Measurements from ENCODE around the gene GREB1.

The GREB1 gene

DNA sequence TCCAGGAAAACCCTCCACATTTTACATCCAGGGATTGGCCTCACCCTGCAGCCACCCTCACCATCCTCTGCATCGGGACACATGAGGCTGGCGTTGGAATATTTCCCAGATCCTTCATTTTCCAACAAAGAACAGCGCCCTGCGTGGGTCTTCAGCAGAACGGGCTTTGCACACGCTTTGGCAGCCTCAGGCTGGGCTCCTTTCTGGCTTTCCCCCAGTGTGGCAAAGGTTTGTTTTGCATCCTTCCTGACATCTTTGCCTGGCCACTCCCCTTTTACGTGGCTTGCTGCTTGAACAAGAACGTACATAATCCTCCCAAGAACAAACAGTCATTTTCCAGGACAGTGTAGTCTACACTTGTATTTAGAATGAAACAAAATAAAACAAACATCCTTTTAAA, 25.6 kb upstream of the GREB1 start:
- no peak for DNase-seq (ENCODE audit: low read depth)

DNA sequence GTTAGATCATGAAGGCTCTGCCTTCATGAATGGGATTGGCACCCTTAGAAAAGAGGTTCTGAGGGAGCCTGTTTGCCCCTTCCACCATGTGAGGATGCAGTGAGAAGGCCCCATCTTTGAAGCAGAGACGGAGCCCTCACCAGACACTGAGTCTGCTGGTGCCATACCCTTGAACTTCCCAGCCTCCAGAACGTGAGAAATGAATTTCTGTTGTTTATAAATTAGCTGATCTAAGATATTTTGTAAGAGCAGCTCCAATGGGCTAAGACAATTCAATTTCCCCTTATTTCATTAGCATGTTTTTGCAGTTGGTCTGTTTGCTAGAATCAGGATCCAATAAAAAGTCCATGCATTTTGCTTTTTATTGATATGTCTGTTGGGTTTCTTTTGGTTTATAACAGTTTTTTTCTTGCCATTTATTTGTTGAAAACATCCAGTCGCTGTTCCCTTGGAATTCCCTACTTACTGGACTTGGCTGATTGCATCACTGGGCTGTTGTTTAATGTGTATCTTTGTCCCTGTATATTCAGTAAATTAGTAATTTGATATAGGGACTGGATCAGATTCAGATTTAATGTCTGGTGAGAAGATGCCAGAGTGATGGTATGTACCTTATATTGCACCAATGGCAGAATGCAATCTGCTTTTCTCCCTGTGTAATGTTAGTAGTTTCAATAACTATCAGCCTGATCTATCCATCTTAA, 24.0 kb upstream of the GREB1 start:
- no peak for DNase-seq (ENCODE audit: low read depth)

DNA sequence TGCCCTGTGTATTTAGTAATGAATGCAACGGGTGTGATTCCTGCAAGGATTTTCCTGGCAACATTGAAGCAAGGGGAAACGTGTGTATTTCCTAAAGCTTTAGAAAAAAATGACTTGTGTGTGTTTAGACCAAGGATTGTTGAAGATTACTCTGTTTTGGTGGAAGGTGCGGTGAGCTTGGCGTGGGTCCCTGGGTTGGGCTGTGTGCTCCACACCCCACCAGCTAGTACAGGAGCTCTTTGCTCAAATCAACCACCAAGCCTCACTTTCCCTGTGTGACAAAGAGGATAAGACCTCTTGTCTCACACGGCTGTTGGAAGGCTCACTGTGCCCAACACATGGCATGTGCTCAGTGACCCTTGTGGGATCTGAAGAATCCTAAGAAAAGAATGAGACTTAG, 21.4 kb upstream of the GREB1 start:
- DNase-seq (ENCODE audit: low read depth) = no peak

DNA sequence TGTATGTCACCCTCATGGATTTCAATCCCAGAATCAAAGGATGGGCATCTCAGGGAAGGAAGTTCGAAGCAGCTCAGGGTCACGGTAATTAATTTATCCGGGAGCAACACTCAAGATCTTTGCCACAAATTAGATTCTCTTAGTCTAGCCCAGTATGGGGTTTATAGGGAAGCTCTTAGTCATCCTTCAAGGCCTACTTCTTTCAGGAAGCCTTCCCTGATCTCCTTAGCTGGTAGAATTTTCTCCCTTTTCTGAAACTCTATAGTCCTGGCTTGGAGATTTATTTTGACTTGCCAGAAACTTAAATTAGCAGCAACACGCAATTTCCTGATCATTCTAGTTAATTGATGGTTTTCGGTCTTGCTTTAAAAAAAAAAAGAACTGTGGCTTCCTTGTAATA, 20.5 kb upstream of the GREB1 start:
- no peak for DNase-seq (ENCODE audit: low read depth)

DNA sequence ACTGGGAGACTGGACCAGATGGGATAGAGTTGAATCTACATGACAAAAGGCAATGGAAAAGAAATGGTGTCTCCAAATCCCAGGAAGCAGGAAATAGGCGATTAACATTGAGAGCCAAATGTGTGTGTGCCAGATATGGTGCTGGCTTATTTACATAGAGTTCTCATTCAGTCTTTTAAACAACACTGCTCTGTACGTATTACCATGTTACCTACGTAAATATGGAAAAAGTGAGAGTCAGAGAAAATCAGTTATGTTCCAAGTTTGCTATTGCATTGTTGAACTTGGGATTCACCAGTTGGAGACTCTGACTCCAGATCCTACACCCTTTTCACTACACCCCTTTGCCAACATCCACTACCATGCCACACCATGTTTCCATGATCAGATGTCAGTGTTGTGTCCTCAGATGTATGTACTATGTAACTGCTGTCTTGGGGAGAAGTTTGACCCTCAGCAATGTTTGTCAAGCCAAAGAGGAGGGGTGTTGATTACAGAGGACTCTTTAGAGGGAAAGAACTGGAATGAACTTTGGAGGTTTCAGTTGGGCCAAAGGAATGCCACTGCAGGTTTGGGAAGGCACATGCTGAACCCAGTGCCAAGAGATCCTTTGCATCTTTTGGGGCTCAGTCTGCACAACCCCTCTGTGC, 19.6 kb upstream of the GREB1 start:
- DNase-seq (ENCODE audit: low read depth) = no peak

DNA sequence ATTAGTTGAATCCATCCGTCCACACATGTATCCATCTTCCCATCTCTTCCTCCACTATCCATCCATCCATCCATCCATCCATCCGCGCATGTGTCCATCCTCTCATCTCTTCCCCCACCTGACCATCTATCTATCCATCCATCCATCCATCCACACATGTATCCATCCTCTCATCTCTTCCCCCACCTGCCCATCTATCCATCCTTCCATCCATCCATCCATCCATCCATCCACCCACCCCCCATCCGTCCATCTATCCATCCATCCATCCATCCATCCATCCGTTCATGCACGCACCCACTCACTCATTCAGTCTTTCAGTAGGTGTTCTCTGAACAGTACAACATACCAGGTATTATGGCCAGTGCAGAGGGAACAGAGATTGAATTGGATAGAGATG, 18.9 kb upstream of the GREB1 start:
- DNase-seq (ENCODE audit: low read depth) = no peak

DNA sequence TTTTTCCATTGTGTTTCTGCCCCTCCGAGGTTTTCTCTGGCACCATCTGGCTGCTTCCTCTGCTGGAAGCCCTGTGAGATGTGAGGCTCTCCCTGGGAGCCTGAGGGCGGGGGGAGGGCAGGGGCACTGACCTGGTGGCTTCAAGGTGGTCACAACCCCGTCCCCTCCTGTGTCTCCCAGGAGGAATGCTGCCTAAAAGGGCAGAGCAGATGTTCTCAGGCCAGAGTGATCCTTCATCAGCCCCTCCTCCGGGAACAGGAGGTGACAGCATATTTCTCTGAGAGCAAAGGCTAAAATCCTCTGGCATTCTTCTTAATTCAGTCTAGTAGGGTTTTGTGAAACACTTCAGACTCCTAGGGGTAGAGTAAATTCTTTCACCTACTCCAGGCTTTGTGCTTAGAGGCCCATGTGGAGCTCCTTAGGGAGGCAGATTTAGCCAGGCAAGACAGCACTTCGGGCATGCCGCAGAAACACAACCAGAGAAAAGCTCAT, 18.3 kb upstream of the GREB1 start:
- no peak for DNase-seq (ENCODE audit: low read depth)

DNA sequence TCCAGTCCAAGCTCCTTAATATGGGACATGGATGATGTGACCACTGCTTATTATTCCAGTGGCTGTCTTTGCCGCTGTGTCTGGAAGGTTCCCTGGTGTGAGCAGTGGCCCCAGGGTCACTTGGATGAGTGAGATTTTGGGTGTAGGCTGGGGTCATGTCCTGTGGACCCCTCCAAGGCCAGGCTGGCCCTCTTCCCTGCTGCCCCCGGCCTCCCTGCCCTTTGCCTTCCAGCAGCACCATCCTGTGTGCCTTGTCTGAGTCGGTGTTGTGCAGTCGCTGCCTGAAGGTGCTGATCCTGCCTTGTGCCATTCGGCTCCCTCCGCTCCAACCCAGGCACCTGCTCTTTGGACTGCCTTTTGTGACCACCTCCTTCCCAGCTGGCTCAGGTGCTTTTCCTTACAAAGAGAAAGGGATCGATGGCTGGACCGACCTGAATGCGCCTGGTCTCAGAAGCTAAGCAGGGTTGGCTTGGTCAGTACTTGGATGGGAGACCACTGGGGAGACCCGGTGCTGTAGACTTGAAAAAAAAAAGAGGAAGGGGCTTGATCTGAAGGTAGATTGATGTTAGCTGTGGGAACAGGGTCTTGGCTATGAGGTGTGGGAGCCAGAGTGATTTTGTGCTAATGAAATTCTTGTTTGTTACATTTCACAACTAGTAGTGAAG, 16.7 kb upstream of the GREB1 start:
- DNase-seq (ENCODE audit: low read depth) = no peak

DNA sequence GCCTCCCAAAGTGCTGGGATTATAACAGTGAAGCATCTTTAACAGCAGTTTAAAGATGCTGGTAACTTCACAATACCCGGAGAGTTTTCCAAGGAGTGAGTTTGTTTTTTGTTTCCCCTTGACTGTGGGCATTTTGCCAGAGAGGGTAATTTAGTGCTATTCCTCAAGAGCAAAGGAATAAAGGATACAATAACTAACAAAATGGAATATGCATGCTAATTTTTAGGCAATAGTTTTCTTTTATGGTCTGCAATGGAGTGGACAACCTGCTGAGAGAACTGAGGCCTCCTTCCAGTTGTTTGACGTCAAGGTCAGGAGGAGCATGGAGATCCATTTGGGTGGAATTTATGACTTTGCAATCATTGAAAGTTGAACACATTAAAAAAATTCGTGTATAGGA, 15.9 kb upstream of the GREB1 start:
- no peak for DNase-seq (ENCODE audit: low read depth)

DNA sequence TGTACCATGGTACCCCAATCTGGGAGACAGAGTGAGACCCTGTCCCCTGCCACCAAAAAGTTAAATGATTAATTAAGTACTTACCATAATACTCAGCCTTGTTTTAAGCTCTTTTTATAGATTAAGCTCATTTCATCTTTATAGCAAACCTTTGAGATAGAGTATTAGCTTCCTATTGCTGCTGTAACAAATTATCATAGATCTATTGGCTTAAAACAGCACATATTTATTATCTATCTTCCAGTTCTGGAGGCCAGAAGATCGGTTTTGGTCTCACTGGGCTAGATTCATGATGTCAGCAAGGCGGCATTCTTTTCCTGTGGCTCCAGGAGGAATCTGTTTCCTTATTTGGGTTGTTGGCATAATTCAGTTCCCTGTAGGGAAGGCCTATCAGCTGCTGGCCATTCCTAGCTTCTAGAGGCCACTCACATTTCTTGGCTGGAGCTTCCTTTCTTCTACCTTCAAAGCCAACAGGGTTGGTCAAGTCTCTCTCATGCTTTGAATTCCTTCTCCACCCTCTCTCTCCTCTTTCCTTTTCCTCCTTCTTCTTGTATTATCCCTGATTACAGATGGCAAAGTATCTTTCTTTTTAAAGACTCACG, 13.7 kb upstream of the GREB1 start:
- DNase-seq (ENCODE audit: low read depth) = no peak

DNA sequence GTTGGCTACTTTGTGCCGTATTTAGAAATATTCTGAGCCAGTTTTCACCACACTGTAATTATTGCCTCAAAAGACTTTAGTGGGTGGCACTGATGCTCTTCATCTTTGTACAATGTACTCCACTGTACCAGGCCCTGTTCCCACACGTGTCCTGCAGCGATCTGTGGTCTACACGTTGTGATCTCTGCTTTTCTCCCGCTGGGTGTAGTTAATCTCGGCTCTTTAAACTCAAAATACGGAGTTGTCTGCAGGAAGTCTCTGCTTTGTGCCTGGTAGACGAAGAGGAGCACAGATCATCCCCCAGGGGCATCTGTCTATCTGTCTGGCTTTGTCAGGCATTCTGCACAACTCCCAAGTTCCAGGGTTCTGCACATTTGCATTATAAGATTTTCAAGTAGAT, 12.1 kb upstream of the GREB1 start:
- no peak for DNase-seq (ENCODE audit: low read depth)

DNA sequence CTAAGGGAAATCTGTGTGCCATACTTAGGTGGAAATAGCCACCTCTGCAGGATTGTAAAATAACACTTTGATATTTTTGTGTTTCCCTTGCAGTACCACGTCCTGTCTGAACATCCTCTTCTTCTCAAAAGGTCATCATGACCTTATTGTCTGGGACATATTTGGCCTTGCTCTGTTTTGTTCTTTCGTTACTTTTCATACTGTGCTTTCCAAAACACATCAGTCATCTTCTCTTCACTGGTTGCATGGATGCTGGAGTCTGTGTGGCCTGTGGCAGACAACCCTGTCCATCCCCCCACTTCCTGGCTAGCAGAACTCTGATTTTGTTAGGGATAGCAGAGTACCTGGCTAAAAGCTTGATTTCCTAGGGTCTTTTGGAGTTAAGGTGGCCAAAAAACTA, 9.4 kb upstream of the GREB1 start:
- no peak for DNase-seq (ENCODE audit: low read depth)

DNA sequence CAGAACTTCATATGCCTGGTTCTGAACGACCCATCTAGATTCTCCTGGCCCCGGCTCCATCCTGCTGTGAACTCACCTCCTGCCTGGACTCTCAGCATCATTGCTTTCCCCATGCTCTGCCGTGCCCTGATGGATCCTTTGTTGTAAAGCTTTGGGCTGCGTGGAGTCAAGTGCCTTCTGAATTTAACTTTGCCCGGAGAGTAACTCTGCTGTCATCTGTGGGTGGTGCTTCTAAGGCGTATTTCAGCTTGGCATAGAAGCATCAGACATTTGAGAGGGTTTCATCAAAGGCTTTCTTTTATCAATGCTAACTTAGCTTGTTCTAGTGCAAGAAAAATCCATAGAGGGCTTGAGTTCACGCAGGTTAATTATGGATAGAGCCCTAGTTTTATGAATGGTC, 8.1 kb upstream of the GREB1 start:
- no peak for DNase-seq (ENCODE audit: low read depth)

DNA sequence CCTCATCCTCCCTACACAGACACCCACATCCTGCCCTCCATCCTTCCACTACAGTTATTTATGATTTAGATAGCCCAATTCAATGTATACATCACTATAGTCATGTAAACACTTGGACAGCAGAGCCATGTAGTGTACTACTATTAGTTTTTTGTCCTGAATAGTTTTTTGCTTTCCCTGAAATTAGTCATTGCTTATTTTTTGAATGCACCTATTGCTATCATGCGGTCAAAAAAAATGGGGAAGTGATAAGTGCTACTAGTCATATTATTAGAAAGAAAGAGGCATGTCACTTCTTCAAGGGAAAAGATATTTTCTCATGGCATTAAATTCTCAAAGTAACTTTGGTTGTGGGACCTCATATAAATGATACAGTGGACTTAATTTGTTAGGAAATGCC, 6.8 kb upstream of the GREB1 start:
- DNase-seq (ENCODE audit: low read depth) = no peak

DNA sequence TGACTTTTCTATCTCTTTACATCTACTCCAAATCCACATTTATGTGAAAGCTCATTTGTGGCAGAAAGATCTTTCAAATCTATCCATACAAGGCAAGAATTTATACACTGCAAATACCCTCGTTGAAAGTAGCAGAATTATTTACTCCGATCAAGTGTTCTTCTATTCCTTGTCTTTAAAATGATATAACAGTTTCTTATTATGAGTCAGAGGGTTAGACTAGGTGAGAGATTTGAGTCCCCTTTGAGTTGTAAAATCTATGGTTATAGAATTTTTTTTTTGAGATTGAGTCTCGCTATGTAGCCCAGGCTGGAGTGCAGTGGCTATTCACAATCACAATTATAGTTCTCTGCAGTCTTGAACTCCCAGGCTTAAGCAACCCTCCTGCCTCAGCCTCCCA, 5.6 kb upstream of the GREB1 start:
- DNase-seq (ENCODE audit: low read depth) = no peak

DNA sequence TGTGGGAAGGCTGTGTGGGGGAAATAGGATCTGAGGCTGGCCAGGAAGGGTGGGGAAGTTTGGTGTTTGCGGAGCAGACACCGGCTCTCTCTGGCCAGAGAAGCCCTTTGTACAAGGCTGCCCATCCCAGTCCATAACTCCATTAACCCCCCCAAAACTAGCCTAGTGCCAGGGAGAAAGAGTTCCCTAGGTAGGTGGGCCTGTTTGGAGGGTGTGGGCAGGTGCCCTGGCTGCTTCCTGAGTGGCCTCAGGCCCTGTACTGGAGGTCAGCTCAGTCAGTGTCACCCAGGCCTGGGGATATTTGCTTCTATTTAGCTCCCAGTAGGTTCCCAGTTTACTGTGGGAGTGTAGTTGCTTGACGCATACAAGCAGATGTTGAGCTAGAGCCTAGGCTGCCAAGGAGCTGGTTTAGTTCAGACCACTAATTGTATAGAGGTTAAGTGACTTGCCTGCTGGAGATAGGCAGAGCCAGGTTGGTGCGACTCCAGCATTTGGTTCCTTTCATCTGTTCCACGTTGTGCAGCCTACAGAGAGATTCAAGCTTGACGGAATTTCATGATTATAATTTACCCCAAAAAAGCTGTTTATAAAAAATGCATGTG, 2.9 kb upstream of the GREB1 start:
- no peak for DNase-seq (ENCODE audit: low read depth)

DNA sequence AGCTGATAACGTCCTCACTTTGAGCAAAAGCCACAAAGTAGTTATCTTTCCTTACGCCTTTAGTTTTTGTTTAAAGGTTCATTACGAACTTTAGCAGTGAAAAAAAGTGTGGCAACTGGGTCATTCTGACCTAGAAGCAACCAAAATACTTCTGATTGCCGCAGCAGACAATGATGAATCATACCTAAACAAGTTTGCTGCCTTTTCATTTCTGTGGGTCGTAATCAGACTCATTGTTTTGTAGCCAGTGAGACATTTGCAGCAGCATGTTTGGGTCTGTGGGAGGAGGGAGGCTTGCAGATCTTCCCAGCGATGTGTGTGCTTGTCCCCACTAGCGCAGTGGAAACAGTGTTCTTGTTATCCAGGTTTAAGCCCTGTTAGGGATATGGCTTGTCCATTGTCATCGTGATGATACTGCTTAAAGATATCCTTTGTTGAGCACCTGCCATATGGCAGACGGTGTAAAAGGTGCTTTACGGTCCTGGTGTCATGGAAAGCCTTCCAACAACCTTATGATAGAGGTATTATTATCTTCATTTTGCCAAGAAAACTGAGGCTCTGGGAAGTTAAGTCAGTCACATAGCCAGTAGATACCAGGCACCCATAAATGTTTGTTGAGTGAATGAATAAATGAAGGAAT, 1.3 kb upstream of the GREB1 start:
- peak; percentile 52 for DNase-seq (ENCODE audit: low read depth)

DNA sequence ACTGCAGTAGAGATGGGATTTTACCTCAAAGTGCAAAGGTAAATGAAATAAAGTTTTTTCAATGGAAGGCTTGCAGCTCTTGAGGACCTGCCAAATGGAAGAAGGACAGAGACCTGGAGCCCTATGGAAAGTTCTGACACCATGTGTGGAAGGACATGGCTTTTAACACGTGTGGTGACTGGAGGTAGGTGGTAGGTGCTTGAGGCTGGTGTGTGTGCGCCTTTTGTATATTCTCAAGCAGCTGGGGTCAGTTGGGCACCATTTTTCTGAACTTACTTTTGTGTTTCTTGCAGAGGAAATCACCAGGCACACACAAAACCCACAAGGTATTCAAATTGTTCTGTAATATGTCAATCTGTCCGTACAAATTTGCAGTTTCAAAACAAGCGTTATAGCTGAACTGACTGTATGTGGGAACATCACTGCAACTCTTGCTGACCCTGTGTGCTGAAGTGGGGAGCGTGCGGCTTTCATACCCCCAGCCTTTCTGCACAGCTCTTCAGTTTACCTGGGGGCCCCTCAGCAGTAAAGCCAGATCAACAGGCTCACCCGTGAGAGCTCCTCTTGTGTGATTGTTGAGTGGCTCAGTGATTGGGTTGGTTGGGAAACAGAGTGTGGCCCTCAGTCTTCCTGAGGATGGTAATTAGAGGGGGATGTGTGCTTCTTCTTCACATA, 363 bp downstream of the GREB1 start:
- DNase-seq (ENCODE audit: low read depth) = no peak

DNA sequence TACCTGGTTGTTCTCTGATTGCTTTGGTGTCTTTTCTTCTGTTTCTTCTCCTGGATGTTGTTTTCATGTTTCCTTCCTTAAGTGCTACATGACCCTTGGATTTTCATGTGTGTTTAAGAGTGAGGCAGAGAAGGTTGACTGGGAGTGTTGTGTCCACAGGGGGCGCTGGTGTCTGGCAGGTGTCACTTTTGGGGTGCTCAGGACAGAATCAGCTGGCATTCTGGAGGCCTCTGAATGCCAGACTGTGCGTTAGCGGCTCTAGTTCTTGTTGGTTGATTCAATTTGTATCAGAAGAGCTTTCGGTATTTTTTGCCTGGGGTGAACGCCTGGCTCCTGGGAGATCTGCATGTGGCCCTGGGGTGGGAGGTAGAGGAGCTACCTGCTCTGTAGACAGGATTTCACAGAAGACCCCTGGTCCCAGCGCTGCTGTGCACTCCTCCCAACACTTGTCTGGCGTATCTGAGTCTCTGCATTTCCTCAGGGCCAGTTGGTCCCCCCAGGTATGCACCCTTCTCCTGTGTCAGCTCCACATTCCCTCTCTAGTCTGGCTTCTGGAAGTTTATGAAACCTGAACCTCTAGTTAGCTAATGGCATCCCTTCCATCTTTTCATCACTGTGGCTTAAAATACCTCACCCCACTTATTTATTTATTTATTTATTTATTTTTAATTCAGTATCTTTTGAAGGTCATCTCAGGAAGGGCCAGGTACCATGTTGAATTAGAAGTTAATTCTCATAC, 1.1 kb downstream of the GREB1 start:
- DNase-seq (ENCODE audit: low read depth) = no peak

DNA sequence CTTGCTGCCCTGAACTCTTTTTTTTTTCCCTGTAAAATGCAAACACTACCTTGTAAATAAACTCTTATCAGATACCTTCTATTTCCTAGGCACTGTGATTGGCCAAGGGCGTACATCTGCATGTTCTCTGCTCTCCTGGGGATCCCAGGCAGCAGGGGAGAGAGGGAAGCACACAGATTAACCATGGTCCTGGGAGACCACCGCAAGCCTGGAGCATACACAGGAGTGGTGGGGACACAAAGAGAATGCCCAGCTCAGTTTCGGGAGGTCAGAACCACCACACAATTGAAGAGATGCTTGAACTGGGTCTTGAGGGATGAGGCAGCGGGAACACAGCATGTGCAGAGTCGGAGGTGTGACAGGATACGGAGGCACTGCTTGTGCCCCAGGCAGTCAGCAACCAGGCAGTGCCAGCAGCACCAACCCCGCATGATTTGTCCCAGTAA, 2.1 kb downstream of the GREB1 start:
- DNase-seq (ENCODE audit: low read depth) = no peak

DNA sequence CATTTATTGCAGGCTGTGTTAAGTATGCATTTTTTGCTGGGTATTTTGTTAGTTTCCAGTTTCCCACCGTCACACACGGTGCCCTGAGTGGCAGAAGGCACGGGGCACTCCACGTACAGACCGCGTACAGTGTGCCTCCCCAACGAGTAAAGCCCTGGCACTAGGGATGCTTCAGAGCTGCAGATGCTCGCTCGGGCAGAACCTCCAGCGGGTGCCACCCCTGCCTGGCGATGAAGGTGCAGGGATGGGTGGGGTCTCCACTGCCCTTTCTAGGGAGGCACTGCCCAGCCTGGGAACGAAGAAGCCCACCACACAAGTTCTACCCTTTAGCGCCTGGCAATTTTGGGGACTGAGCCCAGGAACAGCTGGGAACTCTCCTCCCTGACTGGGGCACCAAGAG, 4.1 kb downstream of the GREB1 start:
- no peak for DNase-seq (ENCODE audit: low read depth)
